H9 (cell line): ENCODE results near the gene ADCY4. TPM values are rescaled to one million over a fixed set of nuclear protein-coding genes. Genes with fewer than 3 reads are reported as not detected.

Experiments used
- DNase-seq: peaks from one replicate; pipeline ENCODE4 v3.0.0-alpha.2; 2017
- H2AFZ ChIP-seq: one replicate; pipeline ENCODE4 v1.6.1; 2013; ENCODE audit warnings: mild to moderate bottlenecking, low read length, control low read depth, moderate library complexity
- H2AK5ac ChIP-seq: 2 replicates; pipeline ENCODE4 v1.6.1; 2013; ENCODE audit warnings: low read length, control low read depth, mixed read lengths; ENCODE audit not compliant: insufficient read length
- H2BK120ac ChIP-seq: one replicate; pipeline ENCODE4 v1.6.1; 2013; ENCODE audit warnings: low read depth, mild to moderate bottlenecking, low read length, control low read depth, inconsistent platforms; ENCODE audit not compliant: poor library complexity, severe bottlenecking
- H2BK12ac ChIP-seq: 2 replicates; pipeline ENCODE4 v1.6.1; 2013; ENCODE audit warnings: low read length, control low read depth, mixed read lengths, low read depth; ENCODE audit not compliant: insufficient read length
- H2BK15ac ChIP-seq: 2 replicates; pipeline ENCODE4 v1.6.1; 2013; ENCODE audit warnings: low read depth, low read length, control low read depth
- H2BK20ac ChIP-seq: one replicate; pipeline ENCODE4 v1.6.1; 2013; ENCODE audit warnings: low read depth, mild to moderate bottlenecking, low read length, control low read depth, inconsistent platforms; ENCODE audit not compliant: poor library complexity, severe bottlenecking
- H2BK5ac ChIP-seq: 2 replicates; pipeline ENCODE4 v1.6.1; 2013; ENCODE audit warnings: low read length, control low read depth, mixed read lengths; ENCODE audit not compliant: insufficient read length
- H3K14ac ChIP-seq: 2 replicates; pipeline ENCODE4 v1.6.1; 2013; ENCODE audit warnings: low read length, control low read depth; ENCODE audit not compliant: insufficient read depth
- H3K18ac ChIP-seq: 2 replicates; pipeline ENCODE4 v1.6.1; 2013; ENCODE audit warnings: low read depth, mild to moderate bottlenecking, mixed read lengths, low read length, control low read depth; ENCODE audit not compliant: insufficient read length
- H3K23ac ChIP-seq: 2 replicates; pipeline ENCODE4 v1.6.1; 2013; ENCODE audit warnings: low read length, control low read depth, mixed read lengths, low read depth; ENCODE audit not compliant: insufficient read length
- H3K23me2 ChIP-seq: 2 replicates; pipeline ENCODE4 v1.6.1; 2013; ENCODE audit warnings: low read depth, mild to moderate bottlenecking, mixed read lengths, low read length, control low read depth; ENCODE audit not compliant: insufficient read length, poor library complexity, severe bottlenecking
- H3K27ac ChIP-seq: 2 replicates; pipeline ENCODE4 v1.5.1; 2013; ENCODE audit warnings: low read length, control low read depth, mixed read lengths, low read depth; ENCODE audit not compliant: insufficient read length
- H3K27me3 ChIP-seq: 2 replicates; pipeline ENCODE4 v1.6.1; 2013; ENCODE audit warnings: low read length, control low read depth, inconsistent platforms; ENCODE audit not compliant: insufficient read depth
- H3K4ac ChIP-seq: 2 replicates; pipeline ENCODE4 v1.6.1; 2013; ENCODE audit warnings: low read depth, mild to moderate bottlenecking, control low read depth, inconsistent platforms, low read length, moderate library complexity
- H3K4me1 ChIP-seq: 2 replicates; pipeline ENCODE4 v1.6.1; 2013; ENCODE audit warnings: low read length, control low read depth, inconsistent platforms; ENCODE audit not compliant: insufficient read depth
- H3K4me2 ChIP-seq: 2 replicates; pipeline ENCODE4 v1.6.1; 2013; ENCODE audit warnings: low read length, control low read depth, mixed read lengths; ENCODE audit not compliant: insufficient read length, insufficient read depth
- H3K56ac ChIP-seq: 2 replicates; pipeline ENCODE4 v1.6.1; 2013; ENCODE audit warnings: low read depth, mild to moderate bottlenecking, mixed read lengths, low read length, control low read depth; ENCODE audit not compliant: insufficient read length
- H3K79me1 ChIP-seq: 2 replicates; pipeline ENCODE4 v1.6.1; 2013; ENCODE audit warnings: low read depth, mild to moderate bottlenecking, moderate library complexity, low read length, control low read depth, inconsistent platforms; ENCODE audit not compliant: insufficient read depth, poor library complexity, severe bottlenecking
- H3K79me2 ChIP-seq: 2 replicates; pipeline ENCODE4 v1.6.1; 2013; ENCODE audit warnings: low read length, control low read depth, inconsistent platforms; ENCODE audit not compliant: insufficient read depth
- H3K9ac ChIP-seq: 2 replicates; pipeline ENCODE4 v1.6.1; 2013; ENCODE audit warnings: low read length, control low read depth, mixed read lengths; ENCODE audit not compliant: insufficient read length; ENCODE audit errors: extremely low read depth
- H3K9me3 ChIP-seq: one replicate; pipeline ENCODE4 v1.6.1; 2013; ENCODE audit warnings: low read depth, low read length, inconsistent platforms; ENCODE audit not compliant: control insufficient read depth
- H3T11ph ChIP-seq: one replicate; pipeline ENCODE4 v1.6.1; 2013; ENCODE audit warnings: mild to moderate bottlenecking, low read length, control low read depth, inconsistent platforms
- H4K20me1 ChIP-seq: one replicate; pipeline ENCODE4 v1.6.1; 2013; ENCODE audit not compliant: control insufficient read depth, insufficient read length, insufficient read depth
- H4K5ac ChIP-seq: 2 replicates; pipeline ENCODE4 v1.6.1; 2013; ENCODE audit warnings: low read depth, mild to moderate bottlenecking, mixed read lengths, low read length, control low read depth; ENCODE audit not compliant: insufficient read length
- H4K8ac ChIP-seq: replicated peaks from 2 replicates; pipeline ENCODE4 v1.6.1; 2013; ENCODE audit warnings: low read length, control low read depth, mixed read lengths, low read depth; ENCODE audit not compliant: insufficient read length
- H4K91ac ChIP-seq: 2 replicates; pipeline ENCODE4 v1.6.1; 2013; ENCODE audit warnings: low read depth, mild to moderate bottlenecking, moderate library complexity, mixed read lengths, low read length, control low read depth; ENCODE audit not compliant: insufficient read length
- H3K27ac Mint-ChIP-seq, 3 experiments: 2 replicates in 2 of 3; 3 replicates in 1 of 3; pipeline ENCODE4 v1.8.0; 2020 to 2021; ENCODE audit warnings: mixed read lengths in 3 of 3, mild to moderate bottlenecking in 1 of 3, moderate library complexity in 1 of 3
- H3K27me3 Mint-ChIP-seq: 2 replicates; pipeline ENCODE4 v1.8.0; 2021; ENCODE audit warnings: low read depth, mild to moderate bottlenecking, moderate library complexity, mixed read lengths
- H3K36me3 Mint-ChIP-seq, 3 experiments: 2 replicates in 2 of 3; 3 replicates in 1 of 3; pipeline ENCODE4 v1.8.0; 2020 to 2021; ENCODE audit warnings: low read depth in 3 of 3, mixed read lengths in 3 of 3; ENCODE audit not compliant: insufficient read depth in 1 of 3
- H3K4me1 Mint-ChIP-seq, 2 experiments: 2 replicates each; pipeline ENCODE4 v1.8.0; 2020; ENCODE audit warnings: mixed read lengths in 2 of 2
- H3K4me3 Mint-ChIP-seq, 2 experiments: 2 replicates in 1 of 2; 3 replicates in 1 of 2; pipeline ENCODE4 v1.8.0; 2020 to 2021; ENCODE audit warnings: mild to moderate bottlenecking in 2 of 2, mixed read lengths in 2 of 2, moderate library complexity in 1 of 2
- H3K9me3 Mint-ChIP-seq, 2 experiments: 2 replicates in 1 of 2; 3 replicates in 1 of 2; pipeline ENCODE4 v1.8.0; 2020; ENCODE audit warnings: mild to moderate bottlenecking in 2 of 2, mixed read lengths in 2 of 2, moderate library complexity in 1 of 2
- CTCF ChIP-seq: fragments of 200-600 bp; sonication (generic); conservative IDR thresholded peaks from 3 replicates; pipeline ENCODE4 v1.8.0; 2021; ENCODE audit warnings: antibody characterized with exemption, mild to moderate bottlenecking
- WGBS: extraction: QIAGEN DNeasy Blood & Tissue Kit; methylation state at CpG from one replicate; pipeline ENCODE4 v1.1.7; 2013; ENCODE audit warnings: missing lambda C conversion rate, low lambda C conversion rate, mixed read lengths; ENCODE audit not compliant: insufficient read length; ENCODE audit errors: extremely low coverage; 5-methylcytosine and 5-hydroxymethylcytosine counted together
- total RNA-seq: library from RNA; stranded (reverse); gene quantifications from 2 replicates; pipeline ENCODE4 v1.2.1, GENCODE V29; 2021

ADCY4 gene
- total RNA-seq, 1 experiment from 2014 or later: 0.09 TPM

DNA sequence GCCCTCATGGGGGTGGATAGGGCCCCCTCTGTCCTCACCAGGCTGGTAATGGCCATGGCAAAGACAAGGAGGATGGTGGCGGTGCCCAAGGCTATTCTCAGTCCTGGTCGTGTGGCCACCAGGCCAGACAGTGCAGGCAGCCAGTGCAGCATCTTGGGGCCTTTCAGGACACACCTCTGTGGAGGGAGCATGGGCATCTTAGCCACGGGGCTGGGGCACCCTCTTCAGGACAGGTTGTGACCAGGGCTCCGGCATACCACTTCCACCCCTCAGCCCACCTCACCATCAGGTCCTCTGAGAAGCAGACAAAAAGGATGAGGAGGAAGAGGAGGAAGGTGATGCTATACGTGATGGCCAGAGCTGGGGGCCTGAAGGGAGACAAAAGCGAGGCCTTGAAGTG, 10.8 kb downstream of the ADCY4 start:
- Histone ChIP-seq H3K4me2 (no peak overlapping the region), H3T11ph (no peak overlapping the region), H3K27ac (no peak overlapping the region), H3K79me2 (no peaks in the 10 kb centered on the region), H4K91ac (no peak overlapping the region), H4K8ac (no peak overlapping the region), H4K20me1 (no peaks in the 10 kb centered on the region), H3K4ac (no peak overlapping the region), H2BK120ac (no peak overlapping the region), H3K18ac (no peak overlapping the region), H3K9me3 (no peaks in the 10 kb centered on the region), H3K23me2 (no peaks in the 10 kb centered on the region), H3K56ac (no peak overlapping the region), H4K5ac (no peak overlapping the region), H2AFZ (no peak overlapping the region), H2AK5ac (no peak overlapping the region), H3K4me1 (no peaks in the 10 kb centered on the region), H3K79me1 (no peaks in the 10 kb centered on the region), H2BK20ac (no peak overlapping the region), H3K23ac (no peak overlapping the region), H3K27me3 (peaks cover 2% of the 10 kb centered on the region; the same call in 1 of the 2 replicates), H3K9ac (no peak overlapping the region), H2BK5ac (no peak overlapping the region), H2BK12ac (no peak overlapping the region), H2BK15ac (no peak overlapping the region), H3K14ac (no peak overlapping the region; the same call in 1 of the 2 replicates)
- Mint-ChIP-seq H3K9me3 (no peaks in the 10 kb centered on the region; a peak in 2 of 5 replicates), H3K4me1 (no peaks in the 10 kb centered on the region), H3K27me3 (peaks cover 61% of the 10 kb centered on the region), H3K36me3 (no peaks in the 10 kb centered on the region), H3K27ac (no peak overlapping the region), H3K4me3 (no peak overlapping the region)
- no peak for TF ChIP-seq CTCF
- WGBS: no CpG with 5 or more reads among the region's 6 CpGs
- DNase-seq: no peak
